SH-SY5Y (cell line): ENCODE results near the gene EHBP1.

Source experiments
- GATA2 ChIP-seq: IDR thresholded peaks from 2 replicates; pipeline ENCODE4 v1.6.1; 2011; ENCODE audit warnings: mild to moderate bottlenecking, low read depth, low read length
- GATA3 ChIP-seq: IDR thresholded peaks from 2 replicates; pipeline ENCODE4 v1.6.1; 2011; ENCODE audit warnings: low read depth, mild to moderate bottlenecking, low read length, moderate library complexity

GRCh38 chr2:62871506-62871905 is 166.0 kb downstream of the EHBP1 start:
- no peak for TF ChIP-seq GATA3
- no peak for TF ChIP-seq GATA2
